H9 (cell line): ENCODE measurements around the gene CAMSAP2. TPM values are rescaled to one million over a fixed set of nuclear protein-coding genes. Genes with fewer than 3 reads are reported as not detected.

Source experiments
- DNase-seq: peaks from one replicate; pipeline ENCODE4 v3.0.0-alpha.2; 2017
- H2AFZ ChIP-seq: one replicate; pipeline ENCODE4 v1.6.1; 2013; ENCODE audit warnings: mild to moderate bottlenecking, low read length, control low read depth, moderate library complexity
- H2AK5ac ChIP-seq: 2 replicates; pipeline ENCODE4 v1.6.1; 2013; ENCODE audit warnings: low read length, control low read depth, mixed read lengths; ENCODE audit not compliant: insufficient read length
- H2BK120ac ChIP-seq: one replicate; pipeline ENCODE4 v1.6.1; 2013; ENCODE audit warnings: low read depth, mild to moderate bottlenecking, low read length, control low read depth, inconsistent platforms; ENCODE audit not compliant: poor library complexity, severe bottlenecking
- H2BK12ac ChIP-seq: 2 replicates; pipeline ENCODE4 v1.6.1; 2013; ENCODE audit warnings: low read length, control low read depth, mixed read lengths, low read depth; ENCODE audit not compliant: insufficient read length
- H2BK15ac ChIP-seq: 2 replicates; pipeline ENCODE4 v1.6.1; 2013; ENCODE audit warnings: low read depth, low read length, control low read depth
- H2BK20ac ChIP-seq: one replicate; pipeline ENCODE4 v1.6.1; 2013; ENCODE audit warnings: low read depth, mild to moderate bottlenecking, low read length, control low read depth, inconsistent platforms; ENCODE audit not compliant: poor library complexity, severe bottlenecking
- H2BK5ac ChIP-seq: 2 replicates; pipeline ENCODE4 v1.6.1; 2013; ENCODE audit warnings: low read length, control low read depth, mixed read lengths; ENCODE audit not compliant: insufficient read length
- H3K14ac ChIP-seq: 2 replicates; pipeline ENCODE4 v1.6.1; 2013; ENCODE audit warnings: low read length, control low read depth; ENCODE audit not compliant: insufficient read depth
- H3K18ac ChIP-seq: 2 replicates; pipeline ENCODE4 v1.6.1; 2013; ENCODE audit warnings: low read depth, mild to moderate bottlenecking, mixed read lengths, low read length, control low read depth; ENCODE audit not compliant: insufficient read length
- H3K23ac ChIP-seq: 2 replicates; pipeline ENCODE4 v1.6.1; 2013; ENCODE audit warnings: low read length, control low read depth, mixed read lengths, low read depth; ENCODE audit not compliant: insufficient read length
- H3K23me2 ChIP-seq: 2 replicates; pipeline ENCODE4 v1.6.1; 2013; ENCODE audit warnings: low read depth, mild to moderate bottlenecking, mixed read lengths, low read length, control low read depth; ENCODE audit not compliant: insufficient read length, poor library complexity, severe bottlenecking
- H3K27ac ChIP-seq: 2 replicates; pipeline ENCODE4 v1.5.1; 2013; ENCODE audit warnings: low read length, control low read depth, mixed read lengths, low read depth; ENCODE audit not compliant: insufficient read length
- H3K27me3 ChIP-seq: 2 replicates; pipeline ENCODE4 v1.6.1; 2013; ENCODE audit warnings: low read length, control low read depth, inconsistent platforms; ENCODE audit not compliant: insufficient read depth
- H3K4ac ChIP-seq: 2 replicates; pipeline ENCODE4 v1.6.1; 2013; ENCODE audit warnings: low read depth, mild to moderate bottlenecking, control low read depth, inconsistent platforms, low read length, moderate library complexity
- H3K4me1 ChIP-seq: 2 replicates; pipeline ENCODE4 v1.6.1; 2013; ENCODE audit warnings: low read length, control low read depth, inconsistent platforms; ENCODE audit not compliant: insufficient read depth
- H3K4me2 ChIP-seq: 2 replicates; pipeline ENCODE4 v1.6.1; 2013; ENCODE audit warnings: low read length, control low read depth, mixed read lengths; ENCODE audit not compliant: insufficient read length, insufficient read depth
- H3K56ac ChIP-seq: 2 replicates; pipeline ENCODE4 v1.6.1; 2013; ENCODE audit warnings: low read depth, mild to moderate bottlenecking, mixed read lengths, low read length, control low read depth; ENCODE audit not compliant: insufficient read length
- H3K79me1 ChIP-seq: 2 replicates; pipeline ENCODE4 v1.6.1; 2013; ENCODE audit warnings: low read depth, mild to moderate bottlenecking, moderate library complexity, low read length, control low read depth, inconsistent platforms; ENCODE audit not compliant: insufficient read depth, poor library complexity, severe bottlenecking
- H3K79me2 ChIP-seq: 2 replicates; pipeline ENCODE4 v1.6.1; 2013; ENCODE audit warnings: low read length, control low read depth, inconsistent platforms; ENCODE audit not compliant: insufficient read depth
- H3K9ac ChIP-seq: 2 replicates; pipeline ENCODE4 v1.6.1; 2013; ENCODE audit warnings: low read length, control low read depth, mixed read lengths; ENCODE audit not compliant: insufficient read length; ENCODE audit errors: extremely low read depth
- H3K9me3 ChIP-seq: one replicate; pipeline ENCODE4 v1.6.1; 2013; ENCODE audit warnings: low read depth, low read length, inconsistent platforms; ENCODE audit not compliant: control insufficient read depth
- H3T11ph ChIP-seq: one replicate; pipeline ENCODE4 v1.6.1; 2013; ENCODE audit warnings: mild to moderate bottlenecking, low read length, control low read depth, inconsistent platforms
- H4K20me1 ChIP-seq: one replicate; pipeline ENCODE4 v1.6.1; 2013; ENCODE audit not compliant: control insufficient read depth, insufficient read length, insufficient read depth
- H4K5ac ChIP-seq: 2 replicates; pipeline ENCODE4 v1.6.1; 2013; ENCODE audit warnings: low read depth, mild to moderate bottlenecking, mixed read lengths, low read length, control low read depth; ENCODE audit not compliant: insufficient read length
- H4K8ac ChIP-seq: replicated peaks from 2 replicates; pipeline ENCODE4 v1.6.1; 2013; ENCODE audit warnings: low read length, control low read depth, mixed read lengths, low read depth; ENCODE audit not compliant: insufficient read length
- H4K91ac ChIP-seq: 2 replicates; pipeline ENCODE4 v1.6.1; 2013; ENCODE audit warnings: low read depth, mild to moderate bottlenecking, moderate library complexity, mixed read lengths, low read length, control low read depth; ENCODE audit not compliant: insufficient read length
- H3K27ac Mint-ChIP-seq, 3 experiments: 2 replicates in 2 of 3; 3 replicates in 1 of 3; pipeline ENCODE4 v1.8.0; 2020 to 2021; ENCODE audit warnings: mixed read lengths in 3 of 3, mild to moderate bottlenecking in 1 of 3, moderate library complexity in 1 of 3
- H3K27me3 Mint-ChIP-seq: 2 replicates; pipeline ENCODE4 v1.8.0; 2021; ENCODE audit warnings: low read depth, mild to moderate bottlenecking, moderate library complexity, mixed read lengths
- H3K36me3 Mint-ChIP-seq, 3 experiments: 2 replicates in 2 of 3; 3 replicates in 1 of 3; pipeline ENCODE4 v1.8.0; 2020 to 2021; ENCODE audit warnings: low read depth in 3 of 3, mixed read lengths in 3 of 3; ENCODE audit not compliant: insufficient read depth in 1 of 3
- H3K4me1 Mint-ChIP-seq, 2 experiments: 2 replicates each; pipeline ENCODE4 v1.8.0; 2020; ENCODE audit warnings: mixed read lengths in 2 of 2
- H3K4me3 Mint-ChIP-seq, 2 experiments: 2 replicates in 1 of 2; 3 replicates in 1 of 2; pipeline ENCODE4 v1.8.0; 2020 to 2021; ENCODE audit warnings: mild to moderate bottlenecking in 2 of 2, mixed read lengths in 2 of 2, moderate library complexity in 1 of 2
- H3K9me3 Mint-ChIP-seq, 2 experiments: 2 replicates in 1 of 2; 3 replicates in 1 of 2; pipeline ENCODE4 v1.8.0; 2020; ENCODE audit warnings: mild to moderate bottlenecking in 2 of 2, mixed read lengths in 2 of 2, moderate library complexity in 1 of 2
- CTCF ChIP-seq: fragments of 200-600 bp; sonication (generic); conservative IDR thresholded peaks from 3 replicates; pipeline ENCODE4 v1.8.0; 2021; ENCODE audit warnings: antibody characterized with exemption, mild to moderate bottlenecking
- WGBS: extraction: QIAGEN DNeasy Blood & Tissue Kit; methylation state at CpG from one replicate; pipeline ENCODE4 v1.1.7; 2013; ENCODE audit warnings: missing lambda C conversion rate, low lambda C conversion rate, mixed read lengths; ENCODE audit not compliant: insufficient read length; ENCODE audit errors: extremely low coverage; 5-methylcytosine and 5-hydroxymethylcytosine counted together
- total RNA-seq: library from RNA; stranded (reverse); gene quantifications from 2 replicates; pipeline ENCODE4 v1.2.1, GENCODE V29; 2021

CAMSAP2 gene
- total RNA-seq, 1 experiment from 2014 or later, result 33.7 TPM

- no peak for DNase-seq
- Histone ChIP-seq H2BK12ac (no peak overlapping the region), H3K18ac (no peak overlapping the region), H3K79me1 (no peaks in the 10 kb centered on the region), H4K8ac (no peak overlapping the region), H3K27ac (no peak overlapping the region), H3K9ac (no peak overlapping the region), H3T11ph (no peak overlapping the region), H3K14ac (no peak overlapping the region), H2AFZ (no peak overlapping the region), H3K9me3 (no peaks in the 10 kb centered on the region), H4K91ac (no peak overlapping the region), H4K20me1 (no peaks in the 10 kb centered on the region), H4K5ac (no peak overlapping the region), H3K23me2 (no peaks in the 10 kb centered on the region), H2BK5ac (no peak overlapping the region), H3K56ac (no peak overlapping the region), H3K4me1 (no peaks in the 10 kb centered on the region), H2BK15ac (no peak overlapping the region), H3K79me2 (no peaks in the 10 kb centered on the region), H3K4me2 (no peak overlapping the region), H2BK120ac (no peak overlapping the region), H2AK5ac (no peak overlapping the region), H2BK20ac (no peak overlapping the region), H3K4ac (no peak overlapping the region), H3K27me3 (no peaks in the 10 kb centered on the region), H3K23ac (no peak overlapping the region)
- no CpG with 5 or more reads among the region's 4 CpGs for WGBS
- no peaks in the 10 kb centered on the region for H3K36me3 Mint-ChIP-seq
- H3K4me3 Mint-ChIP-seq, result no peak overlapping the region
- H3K9me3 Mint-ChIP-seq, result no peaks in the 10 kb centered on the region
- no peaks in the 10 kb centered on the region; the same call in 1 of the 2 replicates for H3K27me3 Mint-ChIP-seq
- no peak overlapping the region for H3K27ac Mint-ChIP-seq
- H3K4me1 Mint-ChIP-seq, result peaks cover 6 to 9% of the 10 kb centered on the region in 2 experiments; a peak in 3 of 4 replicates
- no peak for TF ChIP-seq CTCF
These were observed 32.4 kb upstream of the CAMSAP2 start for GRCh38 chr1:200706111-200706814.
